ENCODE data around the gene MRPL12.

GRCh38 chr17:81720267-81721071 is 17.3 kb downstream of the MRPL12 start:
- TF ChIP-seq CTCF (IDR thresholded peaks at IDR 0.05 in 8 of 11, conservative IDR thresholded peaks at IDR 0.05 in 3 of 11): no peak
- peak in 1 of 3 donors; percentile 3 for TF ChIP-seq POLR2AphosphoS5 (IDR thresholded peaks at IDR 0.05)
